ENCODE results near the gene ATP13A3. TPM values are rescaled to one million over a fixed set of nuclear protein-coding genes. Genes with fewer than 3 reads are reported as not detected.
"Not testable (repeated sequence)": the region's sequence is repeated elsewhere in the genome, so short reads cannot be mapped to it uniquely, and the experiment has no call there.

Gene ATP13A3
- 181 and 183 TPM in 2 replicates for total RNA-seq (2022)
- Bru-seq, nascent RNA, result percentile 96 among the genes with signal in this experiment
- percentile 97 among the genes with signal in this experiment for BruChase-seq, experiment 1, labeled RNA remaining after a 2-hour chase
- percentile 98 among the genes with signal in this experiment for BruChase-seq, experiment 2, labeled RNA remaining after a 6-hour chase
- long read RNA-seq, full-length matches to known transcripts, result 4 of 31 reads
- long read RNA-seq, partial matches to known transcripts, result 10 of 31 reads
- long read RNA-seq, other reads (novel, unspliced or antisense), result 17 of 31 reads

GRCh38 chr3:194486540-194487288, at the start of gene ATP13A3:
Gene ATP13A3 (minus strand): TSS chr3:194487002. CDS start chr3:194462190, 24,812 bp downstream.
- Mint-ChIP-seq H3K27ac (ENCODE audit: unreplicated experiment) (peak within 1 kb of the TSS; percentile 77), H3K4me3 (ENCODE audit: unreplicated experiment) (peak within 1 kb of the TSS; percentile 70), H3K4me1 (ENCODE audit: low read depth, unreplicated experiment) (peaks cover 33% of the 10 kb centered on the region), H3K9me3 (ENCODE audit: unreplicated experiment) (no peaks in the 10 kb centered on the region), H3K27me3 (ENCODE audit: insufficient read depth, unreplicated experiment) (no peaks in the 10 kb centered on the region), H3K36me3 (ENCODE audit: insufficient read depth, unreplicated experiment) (peaks cover 56% of the 10 kb centered on the region)
- ChIA-PET CTCF (interaction anchor here (1.0 to 1.5 kb wide), 2 partner anchors 14 to 90 kb away, joined by 3 read pairs; no protein-coding TSS in a partner anchor), POLR2A (interaction anchor here (1.0 to 1.3 kb wide), 3 partner anchors 34 to 86 kb away, joined by 3 to 9 read pairs (median 4); no protein-coding TSS in a partner anchor)
- Histone ChIP-seq H3K27me3 (replicated peaks; ENCODE audit: control insufficient read depth, insufficient read depth, low read length) (no peaks in the 10 kb centered on the region), H3K4me3 (ENCODE audit: low read depth, low read length) (peak within 1 kb of the TSS; percentile 70), H3K9me3 (no peaks in the 10 kb centered on the region), H3K4me1 (peaks cover 37% of the 10 kb centered on the region), H3K36me3 (ENCODE audit: control insufficient read depth, insufficient read depth, low read length) (no peaks in the 10 kb centered on the region; the same call in none of the 2 replicates)
- TF ChIP-seq CTCF (IDR thresholded peaks at IDR 0.05; ENCODE audit: insufficient read depth in 1 of 2, low read depth in 1 of 2, low read length in 1 of 2, severe bottlenecking in 1 of 2, unreplicated experiment in 1 of 2), result no peak
- intact Hi-C loops (cut with micrococcal nuclease; ENCODE audit: unreplicated experiment), result loop anchor here (2.0 kb wide), 1 partner anchor 86 kb away; no protein-coding TSS in a partner anchor
- BruUV-seq (replicated peaks), result no TSS peak
- peak; percentile 88 to 91 for DNase-seq

GRCh38 chr3:194535199-194535598, 48.4 kb upstream of the ATP13A3 start:
- Mint-ChIP-seq H3K27ac (ENCODE audit: unreplicated experiment) (peak overlapping the region; percentile 29), H3K4me1 (ENCODE audit: low read depth, unreplicated experiment) (peaks cover 18% of the 10 kb centered on the region), H3K9me3 (ENCODE audit: unreplicated experiment) (peaks cover 18% of the 10 kb centered on the region)
- H3K36me3 Mint-ChIP-seq (ENCODE audit: insufficient read depth, unreplicated experiment); intact Hi-C loops (cut with micrococcal nuclease; ENCODE audit: unreplicated experiment); H3K27me3 ChIP-seq (replicated peaks; ENCODE audit: control insufficient read depth, insufficient read depth, low read length); BruUV-seq (replicated peaks); H3K27me3 Mint-ChIP-seq (ENCODE audit: insufficient read depth, unreplicated experiment); CTCF ChIA-PET; POLR2A ChIA-PET; H3K36me3 ChIP-seq (ENCODE audit: control insufficient read depth, insufficient read depth, low read length); H3K4me3 ChIP-seq (ENCODE audit: low read depth, low read length); H3K4me3 Mint-ChIP-seq (ENCODE audit: unreplicated experiment); DNase-seq: not testable (repeated sequence)
- peaks cover 21% of the 10 kb centered on the region for H3K9me3 ChIP-seq
- H3K4me1 ChIP-seq, result peaks cover 37% of the 10 kb centered on the region

DNA sequence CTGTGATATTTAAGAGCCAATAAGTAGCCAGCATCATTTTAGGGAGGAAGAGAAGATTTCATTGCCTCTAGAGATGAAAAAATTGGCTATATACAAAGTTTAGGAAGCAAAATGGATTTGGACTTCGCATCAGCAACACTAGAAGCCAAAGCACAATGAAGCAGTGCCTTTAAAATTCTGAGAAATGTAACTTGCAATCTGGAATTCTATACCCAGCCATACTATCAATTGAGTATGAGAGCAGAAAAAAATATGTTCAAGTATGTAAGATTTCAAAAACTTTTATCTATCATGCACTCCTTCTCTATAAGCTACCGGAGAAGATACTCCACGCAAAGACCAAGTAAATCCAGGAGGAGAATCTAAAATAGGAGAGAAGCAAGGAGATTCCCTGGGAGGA, 47.4 kb upstream of the ATP13A3 start:
- BruUV-seq (replicated peaks), result no TSS peak

More for the DNA sequence above, 47.4 kb upstream of the ATP13A3 start:
- Mint-ChIP-seq H3K27me3 (ENCODE audit: insufficient read depth, unreplicated experiment) (no peaks in the 10 kb centered on the region), H3K36me3 (ENCODE audit: insufficient read depth, unreplicated experiment) (peaks cover 9% of the 10 kb centered on the region), H3K4me1 (ENCODE audit: low read depth, unreplicated experiment) (peaks cover 15% of the 10 kb centered on the region), H3K4me3 (ENCODE audit: unreplicated experiment) (no peak overlapping the region), H3K27ac (ENCODE audit: unreplicated experiment) (no peak overlapping the region), H3K9me3 (ENCODE audit: unreplicated experiment) (peaks cover 18% of the 10 kb centered on the region)
- H3K9me3 ChIP-seq, result peaks cover 21% of the 10 kb centered on the region
- CTCF ChIA-PET, result no interaction called here
- POLR2A ChIA-PET, result no interaction called here
- DNase-seq, result no peak
- H3K4me3 ChIP-seq (ENCODE audit: low read depth, low read length), result no peak overlapping the region
- intact Hi-C loops (cut with micrococcal nuclease; ENCODE audit: unreplicated experiment), result no loop called here
- H3K36me3 ChIP-seq (ENCODE audit: control insufficient read depth, insufficient read depth, low read length), result no peaks in the 10 kb centered on the region
- no peaks in the 10 kb centered on the region for H3K27me3 ChIP-seq (replicated peaks; ENCODE audit: control insufficient read depth, insufficient read depth, low read length)
- H3K4me1 ChIP-seq, result peaks cover 37% of the 10 kb centered on the region
- TF ChIP-seq CTCF (IDR thresholded peaks at IDR 0.05; ENCODE audit: insufficient read depth in 1 of 2, low read depth in 1 of 2, low read length in 1 of 2, severe bottlenecking in 1 of 2, unreplicated experiment in 1 of 2), result no peak
